PC-9 (cell line): ENCODE data around the gene LIPG.

Experiments
- EZH2 ChIP-seq: fragments of 200-600 bp; sonication (generic); IDR thresholded peaks from 2 replicates; pipeline ENCODE4 v1.8.0; 2017; ENCODE audit warnings: antibody characterized with exemption, low read depth
- TF ChIP-seq, protein P1 (sequence below): fragments of 200-600 bp; sonication (generic); conservative IDR thresholded peaks from 2 replicates; pipeline ENCODE4 v1.6.1; 2017; ENCODE audit warnings: mixed run types, antibody characterized with exemption, mild to moderate bottlenecking, moderate library complexity

DNA sequence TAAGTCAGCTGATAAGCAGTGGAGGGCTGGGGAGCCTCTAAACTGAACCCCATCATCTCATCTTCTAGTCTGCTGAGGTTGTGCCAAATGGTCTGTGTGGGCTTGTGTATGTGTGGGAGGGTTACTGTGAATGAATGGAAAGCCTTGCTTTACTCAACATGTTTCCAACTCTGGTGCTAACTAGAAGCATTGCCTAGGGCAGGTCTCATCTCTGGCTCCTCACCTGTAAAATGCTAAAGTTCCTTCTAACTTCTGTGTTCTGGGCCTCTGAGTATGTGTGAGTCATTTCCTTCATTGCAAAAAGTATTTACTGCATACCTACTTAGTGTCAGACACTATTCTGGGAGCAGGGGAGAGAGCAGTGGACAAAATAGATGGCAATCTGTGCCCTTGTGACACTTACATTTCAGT lies 1.3 kb downstream of the LIPG start:
- TF ChIP-seq, protein P1, sequence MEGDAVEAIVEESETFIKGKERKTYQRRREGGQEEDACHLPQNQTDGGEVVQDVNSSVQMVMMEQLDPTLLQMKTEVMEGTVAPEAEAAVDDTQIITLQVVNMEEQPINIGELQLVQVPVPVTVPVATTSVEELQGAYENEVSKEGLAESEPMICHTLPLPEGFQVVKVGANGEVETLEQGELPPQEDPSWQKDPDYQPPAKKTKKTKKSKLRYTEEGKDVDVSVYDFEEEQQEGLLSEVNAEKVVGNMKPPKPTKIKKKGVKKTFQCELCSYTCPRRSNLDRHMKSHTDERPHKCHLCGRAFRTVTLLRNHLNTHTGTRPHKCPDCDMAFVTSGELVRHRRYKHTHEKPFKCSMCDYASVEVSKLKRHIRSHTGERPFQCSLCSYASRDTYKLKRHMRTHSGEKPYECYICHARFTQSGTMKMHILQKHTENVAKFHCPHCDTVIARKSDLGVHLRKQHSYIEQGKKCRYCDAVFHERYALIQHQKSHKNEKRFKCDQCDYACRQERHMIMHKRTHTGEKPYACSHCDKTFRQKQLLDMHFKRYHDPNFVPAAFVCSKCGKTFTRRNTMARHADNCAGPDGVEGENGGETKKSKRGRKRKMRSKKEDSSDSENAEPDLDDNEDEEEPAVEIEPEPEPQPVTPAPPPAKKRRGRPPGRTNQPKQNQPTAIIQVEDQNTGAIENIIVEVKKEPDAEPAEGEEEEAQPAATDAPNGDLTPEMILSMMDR: no peak
- no peak for TF ChIP-seq EZH2
